Stimulated activated naive CD8-positive, alpha-beta T cell treated with anti-CD3 and anti-CD28 coated beads, Interleukin-15, Interleukin-2, amounts not matched to agents 100 ng/mL and 50 ng/mL, for 24 hours (primary cell): ENCODE measurements around the gene CORIN.

Source experiments
- H3K27ac Mint-ChIP-seq: one replicate; pipeline ENCODE4 v1.8.0; 2021; ENCODE audit warnings: mild to moderate bottlenecking, mixed read lengths
- H3K27me3 Mint-ChIP-seq: one replicate; pipeline ENCODE4 v1.8.0; 2021; ENCODE audit warnings: mixed read lengths
- H3K36me3 Mint-ChIP-seq: one replicate; pipeline ENCODE4 v1.8.0; 2021; ENCODE audit warnings: low read depth, mixed read lengths
- H3K4me1 Mint-ChIP-seq: one replicate; pipeline ENCODE4 v1.8.0; 2021; ENCODE audit warnings: low read depth, mixed read lengths
- H3K4me3 Mint-ChIP-seq: one replicate; pipeline ENCODE4 v1.8.0; 2021; ENCODE audit warnings: mild to moderate bottlenecking, mixed read lengths
- H3K9me3 Mint-ChIP-seq: one replicate; pipeline ENCODE4 v1.8.0; 2021; ENCODE audit warnings: mixed read lengths

The CORIN gene

GRCh38 chr4:47647029-47647428 lies 190.8 kb downstream of the CORIN start:
- no peaks in the 10 kb centered on the region for H3K36me3 Mint-ChIP-seq
- no peaks in the 10 kb centered on the region for H3K4me1 Mint-ChIP-seq
- no peaks in the 10 kb centered on the region for H3K9me3 Mint-ChIP-seq
- H3K4me3 Mint-ChIP-seq, result no peak overlapping the region
- H3K27me3 Mint-ChIP-seq, result peaks cover 11% of the 10 kb centered on the region
- no peak overlapping the region for H3K27ac Mint-ChIP-seq

GRCh38 chr4:47646372-47646771 lies 191.5 kb downstream of the CORIN start:
- Mint-ChIP-seq H3K27ac (no peak overlapping the region), H3K4me1 (no peaks in the 10 kb centered on the region), H3K27me3 (peaks cover 11% of the 10 kb centered on the region), H3K36me3 (no peaks in the 10 kb centered on the region), H3K9me3 (no peaks in the 10 kb centered on the region), H3K4me3 (no peak overlapping the region)

- H3K4me1 Mint-ChIP-seq, result no peaks in the 10 kb centered on the region
- no peaks in the 10 kb centered on the region for H3K9me3 Mint-ChIP-seq
- H3K4me3 Mint-ChIP-seq, result no peak overlapping the region
- no peaks in the 10 kb centered on the region for H3K27me3 Mint-ChIP-seq
- no peak overlapping the region for H3K27ac Mint-ChIP-seq
- H3K36me3 Mint-ChIP-seq, result no peaks in the 10 kb centered on the region
Measured at GRCh38 chr4:47643845-47644244, 194.0 kb downstream of the CORIN start.

- no peaks in the 10 kb centered on the region for H3K36me3 Mint-ChIP-seq
- no peaks in the 10 kb centered on the region for H3K9me3 Mint-ChIP-seq
- no peaks in the 10 kb centered on the region for H3K4me1 Mint-ChIP-seq
- no peaks in the 10 kb centered on the region for H3K27me3 Mint-ChIP-seq
- no peak overlapping the region for H3K4me3 Mint-ChIP-seq
- no peak overlapping the region for H3K27ac Mint-ChIP-seq
Measured at GRCh38 chr4:47642985-47643760, 194.7 kb downstream of the CORIN start.

- no peak overlapping the region for H3K27ac Mint-ChIP-seq
- H3K9me3 Mint-ChIP-seq, result peaks cover 2% of the 10 kb centered on the region
- H3K4me3 Mint-ChIP-seq, result no peak overlapping the region
- no peaks in the 10 kb centered on the region for H3K36me3 Mint-ChIP-seq
- no peaks in the 10 kb centered on the region for H3K27me3 Mint-ChIP-seq
- H3K4me1 Mint-ChIP-seq, result no peaks in the 10 kb centered on the region
Measured at GRCh38 chr4:47642191-47642830, 195.6 kb downstream of the CORIN start.

GRCh38 chr4:47641755-47642154 lies 196.1 kb downstream of the CORIN start:
- H3K27ac Mint-ChIP-seq, result no peak overlapping the region
- H3K9me3 Mint-ChIP-seq, result peaks cover 8% of the 10 kb centered on the region
- no peaks in the 10 kb centered on the region for H3K4me1 Mint-ChIP-seq
- no peaks in the 10 kb centered on the region for H3K27me3 Mint-ChIP-seq
- no peak overlapping the region for H3K4me3 Mint-ChIP-seq
- no peaks in the 10 kb centered on the region for H3K36me3 Mint-ChIP-seq

- Mint-ChIP-seq H3K36me3 (no peaks in the 10 kb centered on the region), H3K4me3 (no peak overlapping the region), H3K4me1 (no peaks in the 10 kb centered on the region), H3K9me3 (peaks cover 11% of the 10 kb centered on the region), H3K27ac (no peak overlapping the region), H3K27me3 (peaks cover 6% of the 10 kb centered on the region)
Measured at GRCh38 chr4:47640911-47641310, 197.0 kb downstream of the CORIN start.

- Mint-ChIP-seq H3K27me3 (peaks cover 16% of the 10 kb centered on the region), H3K4me3 (no peak overlapping the region), H3K9me3 (peaks cover 11% of the 10 kb centered on the region), H3K36me3 (no peaks in the 10 kb centered on the region), H3K27ac (no peak overlapping the region), H3K4me1 (no peaks in the 10 kb centered on the region)
Measured at GRCh38 chr4:47639531-47639930, 198.3 kb downstream of the CORIN start.

GRCh38 chr4:47631161-47631560 lies 206.7 kb downstream of the CORIN start:
- H3K27me3 Mint-ChIP-seq, result peaks cover 18% of the 10 kb centered on the region
- no peaks in the 10 kb centered on the region for H3K9me3 Mint-ChIP-seq
- no peak overlapping the region for H3K27ac Mint-ChIP-seq
- no peaks in the 10 kb centered on the region for H3K36me3 Mint-ChIP-seq
- no peak overlapping the region for H3K4me3 Mint-ChIP-seq
- H3K4me1 Mint-ChIP-seq, result no peaks in the 10 kb centered on the region

GRCh38 chr4:47624031-47624441 lies 213.8 kb downstream of the CORIN start:
- Mint-ChIP-seq H3K4me3 (no peak overlapping the region), H3K4me1 (no peaks in the 10 kb centered on the region), H3K27me3 (no peaks in the 10 kb centered on the region), H3K27ac (no peak overlapping the region), H3K36me3 (no peaks in the 10 kb centered on the region), H3K9me3 (no peaks in the 10 kb centered on the region)

GRCh38 chr4:47621181-47621580 lies 216.7 kb downstream of the CORIN start:
- Mint-ChIP-seq H3K27ac (no peak overlapping the region), H3K27me3 (no peaks in the 10 kb centered on the region), H3K9me3 (no peaks in the 10 kb centered on the region)

GRCh38 chr4:47619691-47620090 lies 218.2 kb downstream of the CORIN start:
- Mint-ChIP-seq H3K27ac (no peak overlapping the region), H3K9me3 (no peaks in the 10 kb centered on the region), H3K4me1 (no peaks in the 10 kb centered on the region), H3K36me3 (no peaks in the 10 kb centered on the region), H3K4me3 (no peak overlapping the region), H3K27me3 (no peaks in the 10 kb centered on the region)

More at GRCh38 chr4:47621181-47621580, 216.7 kb downstream of the CORIN start:
- Mint-ChIP-seq H3K4me1 (no peaks in the 10 kb centered on the region), H3K4me3 (no peak overlapping the region), H3K36me3 (no peaks in the 10 kb centered on the region)

- no peaks in the 10 kb centered on the region for H3K36me3 Mint-ChIP-seq
- H3K9me3 Mint-ChIP-seq, result no peaks in the 10 kb centered on the region
- peaks cover 5% of the 10 kb centered on the region for H3K27me3 Mint-ChIP-seq
- no peak overlapping the region for H3K4me3 Mint-ChIP-seq
- H3K27ac Mint-ChIP-seq, result no peak overlapping the region
- H3K4me1 Mint-ChIP-seq, result no peaks in the 10 kb centered on the region
Measured at GRCh38 chr4:47617607-47618006, 220.3 kb downstream of the CORIN start.

GRCh38 chr4:47615385-47615784 lies 222.5 kb downstream of the CORIN start:
- Mint-ChIP-seq H3K9me3 (no peaks in the 10 kb centered on the region), H3K4me3 (no peak overlapping the region), H3K27ac (no peak overlapping the region), H3K27me3 (peaks cover 8% of the 10 kb centered on the region), H3K36me3 (no peaks in the 10 kb centered on the region), H3K4me1 (no peaks in the 10 kb centered on the region)

GRCh38 chr4:47612116-47613023 lies 225.5 kb downstream of the CORIN start:
- Mint-ChIP-seq H3K27ac (no peak overlapping the region), H3K4me1 (no peaks in the 10 kb centered on the region), H3K4me3 (no peak overlapping the region), H3K9me3 (no peaks in the 10 kb centered on the region), H3K27me3 (peaks cover 8% of the 10 kb centered on the region), H3K36me3 (no peaks in the 10 kb centered on the region)
